HEK293 (cell line): Measurements from ENCODE around the gene ATP7B.

ENCODE experiments used
- CTCF ChIA-PET: fragments of 350-600 bp; formaldehyde crosslinking; extraction: SDS; loops from one replicate; lab custom pipeline; 2021; ENCODE audit warnings: antibody characterized with exemption; lab: Yijun Ruan, JAX
- POLR2A ChIA-PET: fragments of 300-600 bp; formaldehyde crosslinking; extraction: SDS; loops from one replicate; lab custom pipeline; 2020; ENCODE audit warnings: antibody characterized with exemption, inconsistent platforms; lab: Yijun Ruan, JAX
- H3K27ac ChIP-seq: fragments of 200-500 bp; sonication (Bioruptor generic); 2 replicates; pipeline ENCODE4 v1.5.1; 2014; ENCODE audit warnings: low read depth, low read length, control low read depth, inconsistent platforms; ENCODE audit errors: extremely low read depth
- H3K36me3 ChIP-seq, 2 experiments: fragments of 200-500 bp in 1 of 2; sonication (Bioruptor generic) in 1 of 2; 1 replicate in 1 of 2; 2 replicates in 1 of 2; pipeline ENCODE4 v1.5.1; 2014 to 2017; ENCODE audit warnings: inconsistent platforms in 2 of 2, low read length in 2 of 2; ENCODE audit not compliant: control insufficient read depth in 2 of 2, insufficient read depth in 1 of 2
- H3K4me1 ChIP-seq: fragments of 200-500 bp; sonication (Bioruptor generic); 2 replicates; pipeline ENCODE4 v1.5.1; 2014; ENCODE audit warnings: mild to moderate bottlenecking, low read length, inconsistent platforms; ENCODE audit not compliant: control insufficient read depth, insufficient read depth
- H3K4me3 ChIP-seq: 2 replicates; pipeline ENCODE4 v1.5.1; 2011; ENCODE audit warnings: low read depth, mild to moderate bottlenecking, control low read depth, low read length, moderate library complexity
- H3K9me3 ChIP-seq: fragments of 200-500 bp; sonication (Bioruptor generic); 2 replicates; pipeline ENCODE4 v1.5.1; 2014; ENCODE audit warnings: low read depth, low read length, inconsistent platforms; ENCODE audit not compliant: control insufficient read depth, insufficient read depth
- CTCF ChIP-seq: fragments of 450-650 bp; formaldehyde crosslinking; IDR thresholded peaks from 2 replicates; pipeline ENCODE4 v1.5.1; 2016; ENCODE audit warnings: missing biosample characterization, missing genetic modification characterization
- EGR2 ChIP-seq: fragments of 450-650 bp; formaldehyde crosslinking; IDR thresholded peaks from 2 replicates; pipeline ENCODE4 v1.5.1; 2016; ENCODE audit warnings: low read depth, missing biosample characterization, missing genetic modification characterization
- ELK4 ChIP-seq: IDR thresholded peaks from 2 replicates; pipeline ENCODE4 v1.6.1; 2011; ENCODE audit warnings: mild to moderate bottlenecking, low read depth, low read length, borderline replicate concordance
- GLI2 ChIP-seq: fragments of 450-650 bp; formaldehyde crosslinking; IDR thresholded peaks from 2 replicates; pipeline ENCODE4; 2017; ENCODE audit warnings: missing biosample characterization, missing genetic modification characterization, low read depth, borderline replicate concordance
- HOXC10 ChIP-seq: sonication (generic); formaldehyde crosslinking; IDR thresholded peaks from 2 replicates; pipeline ENCODE4 v1.8.1; 2023; ENCODE audit warnings: mild to moderate bottlenecking, missing genetic modification reagents
- HOXD13 ChIP-seq: sonication (generic); formaldehyde crosslinking; IDR thresholded peaks from 2 replicates; pipeline ENCODE4 v1.8.0; 2022; ENCODE audit warnings: missing genetic modification reagents, borderline replicate concordance
- REPIN1 ChIP-seq: fragments of 450-650 bp; formaldehyde crosslinking; IDR thresholded peaks from 2 replicates; pipeline ENCODE4 v1.5.1; 2017; ENCODE audit warnings: missing biosample characterization, missing genetic modification characterization, low read depth
- SCRT1 ChIP-seq: fragments of 450-650 bp; formaldehyde crosslinking; IDR thresholded peaks from 2 replicates; pipeline ENCODE4 v1.5.1; 2016; ENCODE audit warnings: missing biosample characterization, missing genetic modification characterization, borderline replicate concordance
- SP2 ChIP-seq: fragments of 450-650 bp; formaldehyde crosslinking; IDR thresholded peaks from 2 replicates; pipeline ENCODE4 v1.5.1; 2016; ENCODE audit warnings: missing biosample characterization, missing genetic modification characterization
- YY1 ChIP-seq: fragments of 450-650 bp; formaldehyde crosslinking; IDR thresholded peaks from 2 replicates; pipeline ENCODE4 v1.5.1; 2018; ENCODE audit warnings: missing biosample characterization, missing genetic modification characterization
- ZBTB49 ChIP-seq: fragments of 450-650 bp; formaldehyde crosslinking; IDR thresholded peaks from 2 replicates; pipeline ENCODE4 v1.5.1; 2016; ENCODE audit warnings: missing biosample characterization, missing genetic modification characterization, low read depth
- ZNF140 ChIP-seq: fragments of 450-650 bp; formaldehyde crosslinking; IDR thresholded peaks from 2 replicates; pipeline ENCODE4 v1.5.1; 2016; ENCODE audit warnings: missing biosample characterization, missing genetic modification characterization
- ZNF16 ChIP-seq: fragments of 450-650 bp; formaldehyde crosslinking; IDR thresholded peaks from 2 replicates; pipeline ENCODE4 v1.5.1; 2016; ENCODE audit warnings: low read depth, missing biosample characterization, missing genetic modification characterization
- ZNF174 ChIP-seq: fragments of 450-650 bp; formaldehyde crosslinking; IDR thresholded peaks from 2 replicates; pipeline ENCODE4 v1.5.0; 2017; ENCODE audit warnings: missing biosample characterization, mild to moderate bottlenecking, missing genetic modification characterization
- ZNF184 ChIP-seq: fragments of 450-650 bp; IDR thresholded peaks from 2 replicates; pipeline ENCODE4 v1.5.1; 2018; ENCODE audit warnings: missing biosample characterization, mild to moderate bottlenecking, missing genetic modification characterization
- ZNF37A ChIP-seq: fragments of 450-650 bp; IDR thresholded peaks from 2 replicates; pipeline ENCODE4 v1.5.1; 2018; ENCODE audit warnings: missing biosample characterization, missing genetic modification characterization
- ZNF48 ChIP-seq: fragments of 450-650 bp; formaldehyde crosslinking; IDR thresholded peaks from 2 replicates; pipeline ENCODE4 v1.5.1; 2016; ENCODE audit warnings: missing biosample characterization, missing genetic modification characterization
- ZNF549 ChIP-seq: fragments of 450-650 bp; IDR thresholded peaks from 2 replicates; pipeline ENCODE4 v1.5.1; 2018; ENCODE audit warnings: missing biosample characterization, missing genetic modification characterization, mild to moderate bottlenecking, inconsistent platforms, moderate library complexity
- ZNF645 ChIP-seq: fragments of 450-650 bp; formaldehyde crosslinking; IDR thresholded peaks from 2 replicates; pipeline ENCODE4; 2016; ENCODE audit warnings: missing biosample characterization, missing genetic modification characterization
- ZNF658 ChIP-seq: fragments of 450-650 bp; formaldehyde crosslinking; IDR thresholded peaks from 2 replicates; pipeline ENCODE4; 2016; ENCODE audit warnings: missing biosample characterization, missing genetic modification characterization
- ZNF670 ChIP-seq: fragments of 450-650 bp; formaldehyde crosslinking; IDR thresholded peaks from 2 replicates; pipeline ENCODE4 v1.5.1; 2016; ENCODE audit warnings: missing biosample characterization, missing genetic modification characterization, low read depth
- ZNF843 ChIP-seq: fragments of 450-650 bp; formaldehyde crosslinking; IDR thresholded peaks from 2 replicates; pipeline ENCODE4 v1.5.1; 2016; ENCODE audit warnings: missing biosample characterization, missing genetic modification characterization
- ZSCAN30 ChIP-seq: fragments of 450-650 bp; IDR thresholded peaks from 2 replicates; pipeline ENCODE4 v1.5.1; 2018; ENCODE audit warnings: missing biosample characterization, mild to moderate bottlenecking, missing genetic modification characterization, moderate library complexity
- ZSCAN4 ChIP-seq: fragments of 450-650 bp; formaldehyde crosslinking; IDR thresholded peaks from 2 replicates; pipeline ENCODE4 v1.5.1; 2017; ENCODE audit warnings: missing biosample characterization, missing genetic modification characterization
- ZXDB ChIP-seq: fragments of 450-650 bp; formaldehyde crosslinking; IDR thresholded peaks from 2 replicates; pipeline ENCODE4 v1.5.1; 2016; ENCODE audit warnings: missing biosample characterization, missing genetic modification characterization

The ATP7B gene

GRCh38 chr13:51958217-51958547, 53.1 kb downstream of the ATP7B start:
- Histone ChIP-seq H3K27ac (no peak overlapping the region), H3K4me3 (no peak overlapping the region), H3K4me1 (no peaks in the 10 kb centered on the region), H3K9me3 (no peaks in the 10 kb centered on the region), H3K36me3 (peaks cover 0 to 9% of the 10 kb centered on the region in 2 experiments; a peak in 1 of 3 replicates)
- TF ChIP-seq ZNF645 (tag by site-specific recombination) (no peak), ZNF37A (tag by site-specific recombination) (no peak), ZNF670 (tag by site-specific recombination) (no peak), REPIN1 (tag by site-specific recombination) (no peak), ZNF140 (tag by site-specific recombination) (no peak), ZNF549 (tag by site-specific recombination) (no peak), SP2 (tag by site-specific recombination) (no peak), ZNF843 (tag by site-specific recombination) (no peak), ZNF658 (tag by site-specific recombination) (no peak), ZXDB (tag by site-specific recombination) (no peak), HOXD13 (CRISPR knock-in tag) (no peak), HOXC10 (CRISPR knock-in tag) (no peak), CTCF (tag by site-specific recombination) (no peak), ZNF174 (tag by site-specific recombination) (no peak), YY1 (tag by site-specific recombination) (no peak), ZSCAN4 (no peak), ZNF48 (tag by site-specific recombination) (no peak)
- POLR2A ChIA-PET: no interaction called here
- CTCF ChIA-PET: no interaction called here

GRCh38 chr13:51957377-51958216, 53.7 kb downstream of the ATP7B start:
- H3K4me1 ChIP-seq: no peaks in the 10 kb centered on the region
- no peak overlapping the region for H3K27ac ChIP-seq
- peaks cover 0 to 9% of the 10 kb centered on the region in 2 experiments; a peak in 1 of 3 replicates for H3K36me3 ChIP-seq
- CTCF ChIA-PET: no interaction called here
- no peak overlapping the region for H3K4me3 ChIP-seq
- POLR2A ChIA-PET: no interaction called here
- H3K9me3 ChIP-seq: no peaks in the 10 kb centered on the region
- TF ChIP-seq GLI2 (tag by site-specific recombination) (no peak), EGR2 (tag by site-specific recombination) (no peak), SCRT1 (tag by site-specific recombination) (no peak), ZNF184 (tag by site-specific recombination) (no peak), ZNF16 (tag by site-specific recombination) (no peak), ZSCAN30 (tag by site-specific recombination) (no peak), ZBTB49 (tag by site-specific recombination) (no peak), ELK4 (no peak)
